ENCODE data around the gene TNFRSF19.

Gene TNFRSF19

DNA sequence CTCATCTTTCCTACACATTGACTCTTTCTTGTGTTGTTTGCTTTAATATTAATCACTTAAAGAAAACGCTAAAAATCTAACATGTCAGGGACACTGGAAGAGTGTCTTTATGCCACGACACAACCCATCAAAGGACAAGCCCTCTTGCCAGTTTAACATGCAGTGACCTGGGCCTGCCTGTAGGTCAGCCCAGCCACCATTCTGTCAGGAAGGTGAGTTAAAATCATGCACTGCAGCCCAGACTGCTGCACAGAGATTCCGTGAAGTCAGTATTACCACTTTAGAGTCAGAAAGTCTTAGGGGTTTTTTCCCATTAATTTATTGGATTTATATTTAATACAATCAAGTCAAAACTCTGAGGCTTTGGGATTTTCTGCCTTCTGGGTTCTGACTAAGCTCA, 58.0 kb downstream of the TNFRSF19 start:
- CTCF ChIA-PET = interaction anchor here (0.6 to 0.7 kb wide), 2 partner anchors 32 to 60 kb away, joined by 4 read pairs; no protein-coding TSS in a partner anchor
- TF ChIP-seq, protein P1, sequence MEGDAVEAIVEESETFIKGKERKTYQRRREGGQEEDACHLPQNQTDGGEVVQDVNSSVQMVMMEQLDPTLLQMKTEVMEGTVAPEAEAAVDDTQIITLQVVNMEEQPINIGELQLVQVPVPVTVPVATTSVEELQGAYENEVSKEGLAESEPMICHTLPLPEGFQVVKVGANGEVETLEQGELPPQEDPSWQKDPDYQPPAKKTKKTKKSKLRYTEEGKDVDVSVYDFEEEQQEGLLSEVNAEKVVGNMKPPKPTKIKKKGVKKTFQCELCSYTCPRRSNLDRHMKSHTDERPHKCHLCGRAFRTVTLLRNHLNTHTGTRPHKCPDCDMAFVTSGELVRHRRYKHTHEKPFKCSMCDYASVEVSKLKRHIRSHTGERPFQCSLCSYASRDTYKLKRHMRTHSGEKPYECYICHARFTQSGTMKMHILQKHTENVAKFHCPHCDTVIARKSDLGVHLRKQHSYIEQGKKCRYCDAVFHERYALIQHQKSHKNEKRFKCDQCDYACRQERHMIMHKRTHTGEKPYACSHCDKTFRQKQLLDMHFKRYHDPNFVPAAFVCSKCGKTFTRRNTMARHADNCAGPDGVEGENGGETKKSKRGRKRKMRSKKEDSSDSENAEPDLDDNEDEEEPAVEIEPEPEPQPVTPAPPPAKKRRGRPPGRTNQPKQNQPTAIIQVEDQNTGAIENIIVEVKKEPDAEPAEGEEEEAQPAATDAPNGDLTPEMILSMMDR (conservative IDR thresholded peaks at IDR 0.05; ENCODE audit: low read depth) = no peak
- POLR2A ChIA-PET (ENCODE audit: low non-redundant PET) = no interaction called here
- no peak for DNase-seq (ENCODE audit: low spot score)
- no peak overlapping the region for H3K27ac ChIP-seq

DNA sequence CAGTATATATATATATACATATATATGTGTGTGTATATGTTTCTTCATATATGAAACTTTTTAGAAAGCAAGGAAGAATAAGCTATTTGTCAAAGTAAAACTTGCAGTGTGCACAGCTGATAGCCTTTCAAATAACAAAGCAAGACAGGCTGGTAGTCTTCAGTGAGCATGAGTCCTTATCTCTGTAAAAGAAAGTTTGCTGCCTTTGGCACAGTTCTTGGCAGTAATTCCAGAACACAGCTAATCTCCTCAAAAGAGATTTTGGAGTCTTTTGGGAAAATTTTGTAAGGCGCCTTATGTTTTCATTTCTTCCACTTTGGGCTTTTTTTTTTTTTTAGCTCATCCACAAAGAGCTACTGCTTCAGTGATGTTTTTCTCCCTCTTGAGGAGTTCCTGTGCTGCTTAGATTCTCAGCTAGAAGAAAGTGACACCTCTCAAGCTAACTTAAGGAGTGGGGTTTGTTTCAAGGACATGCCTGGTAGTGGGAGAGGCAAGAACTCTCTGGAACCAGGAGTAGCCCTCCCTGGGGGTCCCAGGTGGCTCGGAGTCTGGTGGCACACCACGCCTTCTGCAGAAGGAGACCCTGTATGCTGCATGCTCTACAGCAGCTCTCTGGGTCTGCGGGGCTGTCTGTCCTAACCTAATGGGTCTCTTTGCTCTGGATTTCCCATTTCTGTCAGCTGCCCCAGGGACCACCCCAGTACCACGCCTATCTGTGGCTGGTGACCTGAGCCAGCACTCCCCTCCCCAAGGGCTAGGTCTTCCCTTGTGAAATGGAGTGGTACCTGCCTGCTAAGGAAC, 58.8 kb downstream of the TNFRSF19 start:
- TF ChIP-seq, protein P1 (conservative IDR thresholded peaks at IDR 0.05; ENCODE audit: low read depth) = no peak
- CTCF ChIA-PET = interaction anchor here (0.5 kb wide), 1 partner anchor 691 kb away, joined by 3 read pairs; no protein-coding TSS in a partner anchor
- no peak overlapping the region for H3K27ac ChIP-seq
- DNase-seq (ENCODE audit: low spot score) = no peak
- POLR2A ChIA-PET (ENCODE audit: low non-redundant PET) = no interaction called here

DNA sequence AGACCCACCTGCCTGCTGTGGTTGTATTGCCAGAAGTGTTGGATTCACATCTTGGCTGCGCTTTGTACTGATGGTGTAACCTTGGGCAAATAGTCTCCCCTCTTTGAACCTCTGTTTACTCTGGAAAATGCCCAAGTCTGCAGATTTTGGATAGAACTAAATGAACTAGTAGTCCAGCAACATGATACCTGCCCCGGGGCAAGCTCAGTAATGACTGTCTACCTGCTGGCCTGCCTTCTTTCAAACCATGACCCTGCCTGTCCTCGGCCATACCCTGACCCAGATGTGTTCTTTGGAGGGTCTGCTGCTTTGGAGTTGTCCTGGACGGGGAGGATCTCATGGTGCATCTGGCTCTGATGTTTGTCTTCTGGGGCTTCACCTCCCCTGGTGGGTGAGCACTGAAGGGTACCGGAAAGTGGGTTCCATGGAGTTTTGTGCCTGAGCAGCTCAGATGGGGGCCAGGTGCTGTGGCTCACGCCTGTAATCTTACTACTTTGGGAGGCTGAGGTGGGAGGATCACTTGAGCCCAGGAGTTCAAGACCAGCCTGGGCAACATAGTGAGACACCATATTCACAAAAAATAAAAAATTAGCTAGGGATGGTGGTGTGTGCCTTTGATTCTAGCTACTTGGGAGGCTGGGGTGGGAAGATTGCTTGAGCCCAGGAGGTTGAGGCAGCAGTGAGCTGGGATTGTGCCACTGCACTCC, 59.5 kb downstream of the TNFRSF19 start:
- ChIA-PET CTCF (interaction anchor here (0.8 kb wide), 1 partner anchor 8 kb away, joined by 3 read pairs; no protein-coding TSS in a partner anchor), POLR2A (ENCODE audit: low non-redundant PET) (no interaction called here)
- no peak overlapping the region for H3K27ac ChIP-seq
- no peak for DNase-seq (ENCODE audit: low spot score)
- TF ChIP-seq, protein P1 (conservative IDR thresholded peaks at IDR 0.05; ENCODE audit: low read depth) = no peak

DNA sequence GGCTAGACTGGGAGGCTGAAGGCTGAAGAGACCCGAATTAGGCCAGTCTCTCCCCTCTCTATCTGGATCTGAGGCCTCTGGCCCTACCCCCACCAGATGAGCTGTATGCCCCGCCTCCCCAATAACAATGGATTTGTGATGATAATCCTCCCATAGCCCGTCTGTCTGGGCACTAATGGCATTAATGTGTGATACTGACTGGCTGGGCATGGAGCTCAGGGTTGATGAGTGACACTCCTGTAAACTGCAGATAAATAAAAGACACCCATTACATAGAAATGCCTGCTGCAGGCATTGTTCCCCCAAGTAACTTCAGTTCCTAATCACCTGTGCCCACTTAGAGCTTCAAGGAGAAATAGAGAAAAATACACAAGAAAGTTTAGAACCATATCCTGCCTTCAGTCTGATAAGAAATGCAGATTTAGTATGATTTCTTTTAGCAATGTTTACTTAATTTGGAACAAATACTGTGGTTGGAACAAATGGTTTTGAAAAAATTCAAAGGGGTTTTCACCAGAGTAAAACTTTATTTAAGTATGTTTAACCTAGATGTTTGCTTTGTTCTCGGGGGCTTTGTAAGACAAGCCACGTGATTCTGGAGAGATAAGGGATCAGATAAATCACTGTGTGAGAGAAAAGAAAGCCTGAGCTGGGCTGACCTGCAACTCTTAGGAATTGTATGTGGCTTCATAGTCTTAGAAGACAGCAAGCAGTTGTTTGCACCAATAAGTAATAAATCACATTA, 60.3 kb downstream of the TNFRSF19 start:
- ChIA-PET CTCF (interaction anchor here (0.8 kb wide), 1 partner anchor 9 kb away, joined by 3 read pairs; no protein-coding TSS in a partner anchor), POLR2A (ENCODE audit: low non-redundant PET) (no interaction called here)
- no peak for DNase-seq (ENCODE audit: low spot score)
- TF ChIP-seq, protein P1 (conservative IDR thresholded peaks at IDR 0.05; ENCODE audit: low read depth) = no peak
- H3K27ac ChIP-seq = no peak overlapping the region

DNA sequence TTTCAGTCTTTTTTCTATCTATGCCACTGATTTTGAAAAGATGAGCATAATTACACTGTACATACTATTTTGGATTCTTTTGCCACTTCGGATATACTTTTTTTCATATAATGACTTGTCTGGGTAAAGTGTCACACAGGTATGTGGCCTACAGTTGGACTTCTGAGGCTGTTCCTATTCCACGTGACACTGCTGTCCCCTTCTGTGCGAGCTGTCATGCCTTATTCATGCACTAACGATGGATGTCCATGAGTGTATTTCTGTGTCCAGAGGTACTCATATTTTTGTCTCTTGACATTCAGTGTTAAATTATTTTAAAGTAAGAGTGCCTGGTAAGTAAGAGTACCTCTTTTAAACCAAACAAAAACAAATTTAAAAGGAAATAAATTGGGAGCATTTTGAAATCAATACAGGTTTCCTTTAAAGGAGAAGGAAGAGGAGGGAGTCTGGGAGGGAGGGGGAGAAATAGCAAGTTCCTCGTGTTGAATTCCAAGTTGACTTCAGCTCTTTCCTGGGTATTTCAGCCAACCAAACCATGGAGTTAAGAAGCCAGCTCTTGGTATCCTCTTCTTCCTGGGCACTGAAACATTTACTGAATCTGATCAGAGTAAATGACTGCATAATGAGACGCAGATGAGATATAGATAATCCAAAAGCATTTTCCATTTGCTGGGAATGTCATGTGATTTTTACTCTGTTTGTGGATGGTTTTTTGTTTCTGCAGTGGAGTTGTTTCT, 61.3 kb downstream of the TNFRSF19 start:
- no peak overlapping the region for H3K27ac ChIP-seq
- DNase-seq (ENCODE audit: low spot score) = no peak
- TF ChIP-seq, protein P1 (conservative IDR thresholded peaks at IDR 0.05; ENCODE audit: low read depth) = no peak
- POLR2A ChIA-PET (ENCODE audit: low non-redundant PET) = no interaction called here
- CTCF ChIA-PET = no interaction called here
